CD14-positive monocyte (primary cell): ENCODE results near the gene RAB35. TPM values are rescaled to one million over a fixed set of nuclear protein-coding genes. Genes with fewer than 3 reads are reported as not detected.

Experiments used
- DNase-seq, 3 donors: peaks; one replicate each; pipeline ENCODE4 v3.0.0-alpha.2; 2011 to 2022
- H2AFZ ChIP-seq: 2 replicates; pipeline ENCODE4 v1.6.0; 2012; ENCODE audit warnings: mild to moderate bottlenecking, low read depth, low read length, inconsistent platforms; ENCODE audit not compliant: insufficient read depth, poor library complexity, severe bottlenecking
- H3K27ac ChIP-seq, 2 donors: 1 replicate in 1 of 2; 2 replicates in 1 of 2; pipeline ENCODE4 v1.5.1; 2012 to 2013; ENCODE audit warnings: low read length in 2 of 2, control low read depth in 1 of 2, inconsistent platforms in 1 of 2, low read depth in 1 of 2, mild to moderate bottlenecking in 1 of 2
- H3K27me3 ChIP-seq, 2 donors: one replicate each; pipeline versions ENCODE4 v1.6.0 to v1.6.1; 2011 to 2013; ENCODE audit warnings: low read length in 2 of 2; ENCODE audit not compliant: control insufficient read depth in 2 of 2, insufficient read depth in 2 of 2
- H3K36me3 ChIP-seq, 2 donors: replicated peaks in 1 of 2; 1 replicate in 1 of 2; 2 replicates in 1 of 2; pipeline versions ENCODE4 v1.5.1 to v1.6.1; 2012 to 2013; ENCODE audit warnings: low read length in 2 of 2, control low read depth in 1 of 2, inconsistent platforms in 1 of 2, mild to moderate bottlenecking in 1 of 2; ENCODE audit not compliant: insufficient read depth in 2 of 2, control insufficient read depth in 1 of 2
- H3K4me1 ChIP-seq, 2 donors: 1 replicate in 1 of 2; 2 replicates in 1 of 2; pipeline versions ENCODE4 v1.5.1 to v1.6.1; 2012 to 2013; ENCODE audit warnings: low read length in 2 of 2, control low read depth in 1 of 2, inconsistent platforms in 1 of 2, mild to moderate bottlenecking in 1 of 2, moderate library complexity in 1 of 2; ENCODE audit not compliant: insufficient read depth in 2 of 2, control insufficient read depth in 1 of 2
- H3K4me2 ChIP-seq: replicated peaks from 2 replicates; pipeline ENCODE3; 2012; ENCODE audit warnings: low read length, moderate library complexity, mild to moderate bottlenecking; ENCODE audit not compliant: poor library complexity, severe bottlenecking; ENCODE audit errors: extremely low read depth
- H3K4me3 ChIP-seq, 3 experiments: fragments of 200-600 bp in 1 of 3; sonication (generic) in 1 of 3; replicated peaks in 1 of 3; 1 replicate in 2 of 3; 2 replicates in 1 of 3; pipeline ENCODE4 v1.5.1; 2011 to 2013; ENCODE audit warnings: low read length in 3 of 3, mild to moderate bottlenecking in 3 of 3, control low read depth in 2 of 3, low read depth in 2 of 3, inconsistent platforms in 1 of 3, moderate library complexity in 1 of 3
- H3K79me2 ChIP-seq: 2 replicates; pipeline ENCODE4 v1.6.0; 2012; ENCODE audit warnings: mild to moderate bottlenecking, control low read depth, inconsistent platforms, low read length, moderate library complexity; ENCODE audit not compliant: insufficient read depth
- H3K9ac ChIP-seq: 2 replicates; pipeline ENCODE4 v1.6.0; 2017; ENCODE audit warnings: low read length, mild to moderate bottlenecking; ENCODE audit not compliant: insufficient read depth, poor library complexity, severe bottlenecking
- H3K9me3 ChIP-seq, 2 donors: replicated peaks in 1 of 2; 1 replicate in 1 of 2; 2 replicates in 1 of 2; pipeline versions ENCODE4 v1.5.1 to v1.6.1; 2012 to 2013; ENCODE audit warnings: low read length in 2 of 2, control low read depth in 1 of 2; ENCODE audit not compliant: control insufficient read depth in 1 of 2, insufficient read depth in 1 of 2
- H4K20me1 ChIP-seq: 2 replicates; pipeline ENCODE4 v1.6.0; 2012; ENCODE audit warnings: mild to moderate bottlenecking, low read length, control low read depth, moderate library complexity; ENCODE audit not compliant: insufficient read depth
- H3K27ac Mint-ChIP-seq, 7 donors: one replicate each; pipeline ENCODE4 v1.8.0; 2020; ENCODE audit warnings: mild to moderate bottlenecking in 7 of 7, mixed read lengths in 7 of 7, moderate library complexity in 6 of 7, inconsistent platforms in 2 of 7
- H3K27me3 Mint-ChIP-seq, 3 donors: one replicate each; pipeline ENCODE4 v1.8.0; 2021 to 2022; ENCODE audit warnings: low read depth in 3 of 3, mild to moderate bottlenecking in 3 of 3, mixed read lengths in 3 of 3, moderate library complexity in 3 of 3, inconsistent platforms in 1 of 3
- H3K36me3 Mint-ChIP-seq, 2 donors: one replicate each; pipeline ENCODE4 v1.8.0; 2020; ENCODE audit warnings: mixed read lengths in 2 of 2, inconsistent platforms in 1 of 2, mild to moderate bottlenecking in 1 of 2
- H3K4me1 Mint-ChIP-seq: one replicate; pipeline ENCODE4 v1.8.0; 2020; ENCODE audit warnings: mild to moderate bottlenecking, mixed read lengths
- H3K4me3 Mint-ChIP-seq, 2 donors: one replicate each; pipeline ENCODE4 v1.8.0; 2020; ENCODE audit warnings: mild to moderate bottlenecking in 2 of 2, mixed read lengths in 2 of 2, moderate library complexity in 1 of 2
- H3K9me3 Mint-ChIP-seq, 7 donors: one replicate each; pipeline ENCODE4 v1.8.0; 2020 to 2022; ENCODE audit warnings: mixed read lengths in 7 of 7, mild to moderate bottlenecking in 6 of 7, moderate library complexity in 6 of 7, inconsistent platforms in 2 of 7
- WGBS: methylation state at CpG from one replicate; pipeline ENCODE4 v1.1.5; 2013; ENCODE audit warnings: missing lambda C conversion rate; ENCODE audit not compliant: insufficient coverage; 5-methylcytosine and 5-hydroxymethylcytosine counted together
- intact Hi-C, 2 donors: fragments of 100-400 bp; cut with micrococcal nuclease; formaldehyde crosslinking; loops; one replicate each; pipeline versions ENCODE4 v1.15.0 to v1.15.1; 2023
- polyA plus RNA-seq, 3 donors: library from polyadenylated mRNA; depleted of rRNA in 1 of 3; unstranded in 2 of 3; stranded (reverse) in 1 of 3; fragments of 300-500 nt in 2 of 3; fragments of >200 nt in 1 of 3; fragmentation: Illumina TruSeq in 2 of 3; gene quantifications; 1 replicate in 2 of 3; 2 replicates in 1 of 3; pipeline ENCODE4 v1.2.3, GENCODE V29; 2012 to 2021
- TF ChIP-seq, protein P1 (sequence below): fragments of 200-600 bp; IDR thresholded peaks from one replicate; pipeline ENCODE4 v1.8.0; 2022; ENCODE audit warnings: antibody characterized with exemption, mild to moderate bottlenecking

Gene RAB35
- polyA plus RNA-seq, 3 donors, result 20.4 to 27.3 (median 21.6) TPM

DNA sequence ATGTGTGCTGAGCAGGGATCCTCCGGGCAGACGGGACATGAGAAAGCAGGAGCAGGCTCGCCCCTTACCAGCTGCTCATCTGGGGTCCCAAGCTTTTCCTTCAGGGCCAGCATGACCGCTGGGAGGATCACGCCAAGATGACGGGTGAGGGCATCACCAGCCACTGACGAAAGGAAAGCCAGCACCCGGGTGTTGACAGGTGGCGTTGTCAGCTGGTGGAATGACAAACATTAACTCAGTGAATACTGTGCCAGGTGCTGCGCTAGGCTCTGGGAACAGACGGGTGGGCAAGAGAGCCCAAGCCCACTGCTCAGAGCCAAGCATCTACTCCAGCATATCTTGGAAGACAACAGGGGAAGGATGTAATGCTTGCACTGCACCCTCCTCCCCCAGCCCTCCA is 21.3 kb upstream of the RAB35 start:
- H3K36me3 ChIP-seq, result peaks cover 98 to 100% of the 10 kb centered on the region in 2 donors
- TF ChIP-seq, protein P1, sequence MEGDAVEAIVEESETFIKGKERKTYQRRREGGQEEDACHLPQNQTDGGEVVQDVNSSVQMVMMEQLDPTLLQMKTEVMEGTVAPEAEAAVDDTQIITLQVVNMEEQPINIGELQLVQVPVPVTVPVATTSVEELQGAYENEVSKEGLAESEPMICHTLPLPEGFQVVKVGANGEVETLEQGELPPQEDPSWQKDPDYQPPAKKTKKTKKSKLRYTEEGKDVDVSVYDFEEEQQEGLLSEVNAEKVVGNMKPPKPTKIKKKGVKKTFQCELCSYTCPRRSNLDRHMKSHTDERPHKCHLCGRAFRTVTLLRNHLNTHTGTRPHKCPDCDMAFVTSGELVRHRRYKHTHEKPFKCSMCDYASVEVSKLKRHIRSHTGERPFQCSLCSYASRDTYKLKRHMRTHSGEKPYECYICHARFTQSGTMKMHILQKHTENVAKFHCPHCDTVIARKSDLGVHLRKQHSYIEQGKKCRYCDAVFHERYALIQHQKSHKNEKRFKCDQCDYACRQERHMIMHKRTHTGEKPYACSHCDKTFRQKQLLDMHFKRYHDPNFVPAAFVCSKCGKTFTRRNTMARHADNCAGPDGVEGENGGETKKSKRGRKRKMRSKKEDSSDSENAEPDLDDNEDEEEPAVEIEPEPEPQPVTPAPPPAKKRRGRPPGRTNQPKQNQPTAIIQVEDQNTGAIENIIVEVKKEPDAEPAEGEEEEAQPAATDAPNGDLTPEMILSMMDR, result no peak
- peaks cover 2% of the 10 kb centered on the region for H4K20me1 ChIP-seq
- Mint-ChIP-seq H3K27me3 (no peaks in the 10 kb centered on the region), H3K4me3 (no peak overlapping the region), H3K9me3 (peaks cover 0 to 2% (median 0%) of the 10 kb centered on the region in 7 donors), H3K4me1 (no peaks in the 10 kb centered on the region), H3K36me3 (peaks cover 92 to 100% of the 10 kb centered on the region in 2 donors), H3K27ac (no peak overlapping the region)
- no peak overlapping the region for H3K4me3 ChIP-seq
- 99% methylated on average over 11 of the region's 11 CpGs for WGBS
- H3K4me1 ChIP-seq, result no peaks in the 10 kb centered on the region
- no peak overlapping the region for H3K4me2 ChIP-seq
- intact Hi-C loops, result no loop called here
- no peak overlapping the region for H2AFZ ChIP-seq
- H3K27me3 ChIP-seq, result no peaks in the 10 kb centered on the region
- no peaks in the 10 kb centered on the region for H3K9me3 ChIP-seq
- H3K9ac ChIP-seq, result no peak overlapping the region
- no peaks in the 10 kb centered on the region for H3K79me2 ChIP-seq
- no peak overlapping the region for H3K27ac ChIP-seq
- no peak for DNase-seq

DNA sequence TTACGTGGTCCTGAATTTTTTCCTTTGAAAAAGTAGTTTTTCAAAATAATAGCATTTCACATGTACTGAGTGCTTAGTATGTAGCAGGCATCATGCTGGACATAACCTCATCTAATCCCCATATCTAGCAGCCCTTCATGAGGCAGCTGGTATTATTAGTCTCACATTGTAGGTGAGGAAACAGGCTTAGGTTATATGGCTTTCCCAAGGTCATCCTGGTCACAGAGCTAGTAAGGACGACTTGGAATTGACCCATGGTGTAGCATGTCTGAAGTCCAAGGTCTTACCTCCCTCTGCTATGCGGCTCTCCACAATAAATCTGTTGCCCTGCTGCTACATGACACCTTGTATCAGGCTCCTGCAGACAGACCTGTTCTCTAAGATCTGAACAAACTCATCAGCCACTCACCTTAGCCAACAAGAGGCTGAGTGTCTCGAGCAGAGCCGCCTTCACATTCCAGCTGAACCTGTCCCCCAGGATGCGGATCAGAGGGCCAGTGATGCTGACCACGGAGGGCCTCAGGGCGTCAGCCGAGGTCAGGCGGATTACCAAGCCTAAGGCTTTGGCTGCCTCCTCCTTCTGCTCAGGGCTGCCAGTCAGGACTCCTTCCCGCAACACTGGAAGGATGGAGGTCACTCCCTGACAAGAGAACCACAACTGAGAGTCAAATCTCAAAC is 19.7 kb upstream of the RAB35 start:
- Histone ChIP-seq H3K79me2 (no peaks in the 10 kb centered on the region), H3K4me2 (no peak overlapping the region), H3K27me3 (no peaks in the 10 kb centered on the region), H3K4me3 (no peak overlapping the region), H3K4me1 (no peaks in the 10 kb centered on the region), H2AFZ (no peak overlapping the region), H3K27ac (no peak overlapping the region), H3K9ac (no peak overlapping the region), H3K9me3 (no peaks in the 10 kb centered on the region), H4K20me1 (peaks cover 6% of the 10 kb centered on the region), H3K36me3 (peaks cover 98 to 100% of the 10 kb centered on the region in 2 donors)
- 96% methylated on average over 9 of the region's 11 CpGs for WGBS
- intact Hi-C loops, result no loop called here
- Mint-ChIP-seq H3K36me3 (peaks cover 92 to 99% of the 10 kb centered on the region in 2 donors), H3K27me3 (no peaks in the 10 kb centered on the region), H3K27ac (no peak overlapping the region), H3K4me1 (no peaks in the 10 kb centered on the region), H3K9me3 (peaks cover 0 to 1% (median 0%) of the 10 kb centered on the region in 7 donors), H3K4me3 (no peak overlapping the region)
- TF ChIP-seq, protein P1, result no peak
- DNase-seq, result no peak
